PC-9 (cell line): Measurements from ENCODE around the gene ARID3A.

Experiments
- CTCF ChIP-seq: fragments of 200-600 bp; sonication (generic); conservative IDR thresholded peaks from 2 replicates; pipeline ENCODE4 v1.6.1; 2017; ENCODE audit warnings: mixed run types, antibody characterized with exemption, mild to moderate bottlenecking, moderate library complexity
- EZH2 ChIP-seq: fragments of 200-600 bp; sonication (generic); IDR thresholded peaks from 2 replicates; pipeline ENCODE4 v1.8.0; 2017; ENCODE audit warnings: antibody characterized with exemption, low read depth

- TF ChIP-seq CTCF: no peak
- no peak for TF ChIP-seq EZH2
Measured at GRCh38 chr19:904545-904944, 21.3 kb upstream of the ARID3A start.
